ENCODE measurements around the gene WNT10A.
"Not testable (repeated sequence)": the region's sequence is repeated elsewhere in the genome, so short reads cannot be mapped to it uniquely, and the experiment has no call there.

GRCh38 chr2:218930488-218930887 lies 49.8 kb downstream of the WNT10A start:
- not testable (repeated sequence) for TF ChIP-seq POLR2A, CTCF (IDR thresholded peaks at IDR 0.05)
